ENCODE measurements around the gene ENTHD1. TPM values are rescaled to one million over a fixed set of nuclear protein-coding genes. Genes with fewer than 3 reads are reported as not detected.
"Not testable (repeated sequence)": the region's sequence is repeated elsewhere in the genome, so short reads cannot be mapped to it uniquely, and the experiment has no call there.

Gene ENTHD1
- total RNA-seq, 1 donor: not detected

GRCh38 chr22:39908737-39909136 lies 15.2 kb upstream of the ENTHD1 start:
- TF ChIP-seq CTCF (IDR thresholded peaks at IDR 0.05; ENCODE audit: insufficient read depth, low read length): no peak
- no peak for DNase-seq (ENCODE audit: low read depth)
- no peak overlapping the region for H3K4me3 ChIP-seq (ENCODE audit: low read depth, low read length)

DNA sequence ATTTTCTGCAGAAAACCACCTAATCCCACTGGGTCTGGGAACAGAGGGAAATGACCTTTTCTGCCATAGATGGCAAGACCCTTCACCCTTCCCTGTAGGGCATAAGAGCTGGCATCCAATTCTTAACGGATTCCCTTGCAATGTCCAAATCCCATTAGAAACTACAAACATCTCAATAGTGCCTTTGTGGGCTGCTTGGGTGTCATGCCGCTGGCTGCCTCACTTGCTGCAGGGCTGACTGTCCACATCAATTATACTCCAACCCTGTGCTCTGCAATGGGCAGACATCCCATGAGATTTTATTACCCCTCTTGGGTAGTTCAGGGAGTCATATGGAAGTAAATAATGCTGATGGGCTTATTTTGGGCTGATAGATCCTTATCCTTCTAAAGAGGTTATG lies 14.6 kb upstream of the ENTHD1 start:
- TF ChIP-seq CTCF (IDR thresholded peaks at IDR 0.05; ENCODE audit: insufficient read depth, low read length): no peak
- DNase-seq (ENCODE audit: low read depth): no peak
- no peak overlapping the region for H3K4me3 ChIP-seq (ENCODE audit: low read depth, low read length)

DNA sequence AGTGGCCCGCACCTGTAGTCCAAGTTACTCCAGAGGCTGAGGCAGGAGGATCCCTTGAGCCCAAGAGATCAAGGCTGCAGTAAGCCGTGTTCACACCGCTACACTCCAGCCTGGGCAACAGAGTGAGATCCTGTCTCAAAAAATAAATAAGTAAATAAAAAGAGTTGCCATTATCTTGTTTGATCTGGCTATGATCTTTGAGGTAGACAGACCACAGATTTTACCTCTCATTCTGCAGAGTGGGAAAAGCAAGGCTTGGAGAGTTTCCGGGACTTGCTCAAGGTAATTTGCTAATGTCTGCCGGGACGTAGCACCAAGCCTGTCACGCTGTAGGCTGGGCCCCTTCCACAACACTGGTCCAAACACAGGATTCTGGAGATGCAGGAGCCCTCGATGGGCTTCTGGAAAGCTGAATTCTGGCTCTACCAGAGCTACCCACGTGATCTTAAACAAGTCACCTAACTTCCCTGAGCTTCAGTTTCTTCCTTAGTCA lies 14.1 kb upstream of the ENTHD1 start:
- no peak for TF ChIP-seq CTCF (IDR thresholded peaks at IDR 0.05; ENCODE audit: insufficient read depth, low read length)
- DNase-seq (ENCODE audit: low read depth): no peak
- no peak overlapping the region for H3K4me3 ChIP-seq (ENCODE audit: low read depth, low read length)

DNA sequence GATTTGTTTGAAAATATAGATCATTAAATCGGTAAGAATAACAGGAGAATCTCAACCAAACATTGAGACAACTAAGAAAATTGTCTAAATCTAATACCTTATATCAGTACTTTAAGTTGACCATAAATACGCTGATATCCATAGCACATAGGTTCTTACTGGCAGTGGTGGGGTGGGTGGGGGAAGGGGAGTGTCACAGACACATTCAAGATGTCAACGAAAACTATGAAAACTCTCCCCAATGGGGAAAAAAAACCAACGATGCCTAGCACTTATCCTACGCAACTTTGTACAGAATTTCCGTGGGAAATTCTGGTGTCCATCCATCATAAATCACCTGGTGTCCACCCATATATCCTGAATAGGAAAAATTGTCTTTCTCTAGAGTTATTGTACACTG lies 13.5 kb upstream of the ENTHD1 start:
- DNase-seq (ENCODE audit: low read depth): no peak
- H3K4me3 ChIP-seq (ENCODE audit: low read depth, low read length): no peak overlapping the region
- TF ChIP-seq CTCF (IDR thresholded peaks at IDR 0.05; ENCODE audit: insufficient read depth, low read length): no peak

DNA sequence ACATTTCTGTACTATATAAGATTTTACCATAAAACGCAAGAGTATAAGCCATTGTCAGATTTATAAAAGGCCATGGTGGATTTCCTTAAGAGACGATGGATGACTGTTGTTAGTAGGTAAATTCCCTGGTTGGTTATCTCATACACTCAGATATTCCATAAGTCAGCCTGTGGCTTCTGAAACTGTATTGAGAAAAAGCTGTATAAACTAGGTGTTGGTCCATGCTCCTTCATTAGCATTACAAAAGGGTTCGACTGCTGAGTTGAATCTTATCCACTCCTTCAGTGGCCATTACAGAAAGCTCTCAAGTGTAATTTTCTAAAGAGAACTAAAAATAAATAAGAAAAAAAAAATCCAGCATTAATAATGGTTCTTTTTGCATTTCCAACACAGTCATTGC lies 12.6 kb upstream of the ENTHD1 start:
- no peak for DNase-seq (ENCODE audit: low read depth)
- TF ChIP-seq CTCF (IDR thresholded peaks at IDR 0.05; ENCODE audit: insufficient read depth, low read length): no peak
- H3K4me3 ChIP-seq (ENCODE audit: low read depth, low read length): no peak overlapping the region

DNA sequence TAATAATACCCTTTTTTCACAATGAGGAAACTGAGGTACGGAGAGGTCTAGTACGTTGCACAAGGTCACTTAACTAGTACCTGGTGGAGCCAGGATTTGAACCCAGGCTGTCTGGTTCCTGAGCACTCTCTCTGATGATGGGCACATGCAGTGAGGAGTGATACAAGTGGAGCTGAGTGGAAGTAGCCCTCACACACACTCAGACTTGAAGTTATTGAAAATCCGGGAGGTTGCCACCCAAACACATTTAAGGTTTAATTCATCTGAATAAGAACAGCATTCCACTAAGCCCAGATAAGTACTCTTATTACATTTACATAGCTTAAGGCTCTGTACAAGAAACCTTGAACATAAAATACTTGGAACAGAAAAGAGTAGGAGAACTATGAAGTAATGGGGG lies 12.1 kb upstream of the ENTHD1 start:
- no peak overlapping the region for H3K4me3 ChIP-seq (ENCODE audit: low read depth, low read length)
- TF ChIP-seq CTCF (IDR thresholded peaks at IDR 0.05; ENCODE audit: insufficient read depth, low read length): no peak
- DNase-seq (ENCODE audit: low read depth): no peak

DNA sequence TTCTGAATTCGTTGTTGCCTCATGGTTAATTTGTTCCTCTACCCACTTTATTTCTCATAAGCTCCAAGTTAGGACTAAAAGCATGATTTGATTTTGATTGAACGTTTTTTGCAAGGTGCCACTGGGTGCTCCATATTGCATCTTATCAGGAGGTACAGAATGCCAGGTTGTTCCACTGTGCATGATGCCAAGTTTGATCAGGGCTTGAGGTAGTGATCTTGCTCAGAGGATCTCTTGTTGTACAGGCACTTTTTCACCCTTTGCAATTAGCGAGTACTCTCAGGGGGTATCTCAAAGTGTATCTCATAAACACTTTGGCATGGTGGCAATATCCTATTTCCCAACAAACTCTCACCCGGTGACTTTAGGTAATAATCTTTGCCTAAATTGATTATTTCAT lies 11.3 kb upstream of the ENTHD1 start:
- no peak overlapping the region for H3K4me3 ChIP-seq (ENCODE audit: low read depth, low read length)
- DNase-seq (ENCODE audit: low read depth): no peak
- no peak for TF ChIP-seq CTCF (IDR thresholded peaks at IDR 0.05; ENCODE audit: insufficient read depth, low read length)

DNA sequence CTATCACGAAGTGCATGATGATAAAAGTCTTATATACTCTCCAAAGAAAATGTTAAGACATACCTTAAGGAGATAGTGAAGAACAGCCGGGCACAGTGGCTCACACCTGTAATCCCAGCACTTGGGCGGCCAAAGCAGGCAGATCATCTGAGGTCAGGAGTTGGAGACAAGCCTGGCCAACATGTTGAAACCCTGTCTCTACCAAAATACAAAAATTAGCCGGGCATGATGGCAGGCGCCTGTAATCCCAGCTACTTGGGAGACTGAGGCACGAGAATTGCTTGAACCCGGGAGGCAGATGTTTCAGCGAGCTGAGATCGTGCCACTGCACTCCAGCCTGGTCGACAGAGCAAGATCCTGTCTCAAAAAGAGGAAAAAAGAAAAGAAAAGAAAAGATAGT lies 10.5 kb upstream of the ENTHD1 start:
- H3K4me3 ChIP-seq (ENCODE audit: low read depth, low read length); DNase-seq (ENCODE audit: low read depth): not testable (repeated sequence)

Data from fibroblast of the aortic adventitia (primary cell).